Right kidney (tissue), 1 donor: ENCODE measurements around the gene RFX2.

Experiments used
- DNase-seq: peaks from one replicate; pipeline ENCODE4 v3.0.0-alpha.2; 2016

RFX2 gene

GRCh38 chr19:5955636-5955935, 154.7 kb downstream of the RFX2 start:
- DNase-seq = no peak

- DNase-seq = no peak
These were observed 156.0 kb downstream of the RFX2 start for GRCh38 chr19:5954293-5954692.

- DNase-seq = no peak
These were observed 156.6 kb downstream of the RFX2 start for GRCh38 chr19:5953680-5954213.

DNA sequence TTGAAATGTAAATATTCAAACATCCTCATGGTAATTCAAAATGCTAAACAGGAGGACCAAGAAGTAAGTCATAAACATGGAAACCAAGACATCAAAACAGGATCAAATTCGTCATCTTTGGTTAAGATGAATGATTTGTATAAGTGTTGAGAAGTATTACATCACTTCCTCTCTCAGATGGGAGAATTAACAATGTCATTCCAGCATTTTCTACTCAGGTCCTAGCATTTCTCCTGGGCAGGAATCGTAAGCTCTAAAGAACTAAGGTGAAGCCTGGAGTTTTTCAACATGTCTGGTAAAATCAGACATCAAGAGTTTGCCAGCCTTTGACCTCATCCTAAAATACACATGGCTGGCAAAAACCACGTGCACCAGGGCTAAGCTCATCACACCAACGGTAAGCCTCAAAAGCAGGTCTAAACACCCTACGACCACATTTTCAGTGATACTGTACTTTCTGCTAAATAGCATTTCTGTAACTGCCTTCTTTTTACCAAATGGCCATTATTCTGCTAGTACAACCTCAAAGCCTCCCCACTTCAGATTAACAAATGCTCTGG, 157.2 kb downstream of the RFX2 start:
- DNase-seq = no peak

DNA sequence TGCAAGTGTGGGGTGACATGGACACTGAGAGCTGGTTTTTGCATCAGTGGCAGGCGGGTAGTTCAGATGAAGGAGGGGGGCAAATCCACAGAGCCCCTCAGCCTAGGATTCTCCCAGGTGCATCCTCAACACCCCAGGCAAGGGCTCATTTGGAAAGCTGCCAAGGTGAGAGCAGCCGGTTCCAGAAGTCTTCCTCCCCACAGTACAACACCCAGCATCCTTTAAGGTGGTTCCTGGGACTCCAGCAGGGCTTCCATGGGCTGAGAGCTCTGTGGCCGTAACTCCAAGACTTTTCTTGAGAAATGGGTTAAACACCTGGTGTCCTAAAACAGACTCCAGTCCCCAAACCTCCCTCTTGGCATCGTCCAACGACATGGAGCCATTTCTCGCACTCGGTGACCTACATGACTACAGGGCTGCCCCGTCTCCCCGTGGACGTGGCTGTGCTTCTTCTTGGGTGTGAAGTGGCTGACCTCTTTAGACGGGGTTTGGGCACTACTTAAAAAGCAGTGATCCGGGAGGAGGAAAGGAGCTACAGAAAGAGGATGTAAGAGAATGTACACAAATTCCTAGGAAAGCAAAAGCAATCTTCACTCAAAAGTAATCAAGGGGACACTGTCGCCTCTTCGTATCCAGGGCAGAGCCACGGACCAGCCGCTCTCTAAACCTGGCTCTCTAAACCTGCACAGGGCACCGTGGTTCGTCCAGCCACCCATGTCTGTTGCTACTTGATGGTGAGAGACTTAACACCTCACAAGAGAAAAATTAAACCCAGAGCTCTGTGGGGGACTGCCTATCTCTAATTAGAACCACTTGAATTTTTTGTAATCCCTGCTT, 157.9 kb downstream of the RFX2 start:
- no peak for DNase-seq

GRCh38 chr19:5951338-5951861, 158.9 kb downstream of the RFX2 start:
- DNase-seq = peak; percentile 68

DNA sequence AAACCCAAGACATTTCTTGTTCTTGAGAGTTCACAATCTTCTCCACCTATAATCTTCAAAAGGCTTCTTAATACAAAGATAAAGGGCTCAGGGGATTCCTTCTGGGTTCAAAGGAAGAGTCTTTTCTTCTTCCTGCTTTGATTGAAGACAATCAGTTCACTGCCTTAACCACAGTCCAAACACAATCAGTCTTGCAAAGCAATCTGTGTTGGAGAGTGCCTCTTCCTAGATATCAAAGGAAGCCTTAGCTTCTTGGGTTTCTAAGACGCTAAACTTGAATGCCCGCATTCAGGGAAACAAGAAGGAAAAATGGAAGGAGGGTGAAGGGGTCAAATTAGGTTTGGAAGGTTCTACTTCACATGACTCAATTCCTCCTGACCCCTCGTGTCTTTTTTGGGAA, 159.6 kb downstream of the RFX2 start:
- DNase-seq = no peak

DNA sequence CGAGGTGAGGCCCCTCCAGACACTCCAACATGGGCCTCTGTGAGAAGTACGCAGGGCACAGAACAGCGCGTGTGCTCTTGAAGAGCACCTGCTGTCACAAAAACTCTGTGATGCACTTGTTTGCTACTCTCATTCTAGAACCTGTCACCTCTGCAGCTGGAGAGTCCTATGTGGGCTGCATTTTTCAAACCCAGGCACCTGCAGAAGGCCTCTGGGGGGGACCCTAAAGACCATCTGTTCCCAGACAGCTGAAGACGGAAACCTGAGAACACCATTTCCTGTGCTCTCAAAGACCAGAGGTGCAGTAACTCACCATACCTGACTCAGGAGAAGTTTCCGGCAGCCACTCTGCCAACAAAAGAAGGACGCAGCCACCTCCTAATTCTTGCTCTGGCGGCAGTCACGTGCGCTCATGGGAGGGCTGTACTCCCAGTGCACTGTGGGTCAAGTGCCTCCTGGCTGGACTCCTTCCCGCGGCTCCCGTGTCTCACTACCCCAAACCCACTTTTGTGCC, 160.5 kb downstream of the RFX2 start:
- no peak for DNase-seq

- no peak for DNase-seq
These were observed 161.3 kb downstream of the RFX2 start for GRCh38 chr19:5948752-5949564.

DNA sequence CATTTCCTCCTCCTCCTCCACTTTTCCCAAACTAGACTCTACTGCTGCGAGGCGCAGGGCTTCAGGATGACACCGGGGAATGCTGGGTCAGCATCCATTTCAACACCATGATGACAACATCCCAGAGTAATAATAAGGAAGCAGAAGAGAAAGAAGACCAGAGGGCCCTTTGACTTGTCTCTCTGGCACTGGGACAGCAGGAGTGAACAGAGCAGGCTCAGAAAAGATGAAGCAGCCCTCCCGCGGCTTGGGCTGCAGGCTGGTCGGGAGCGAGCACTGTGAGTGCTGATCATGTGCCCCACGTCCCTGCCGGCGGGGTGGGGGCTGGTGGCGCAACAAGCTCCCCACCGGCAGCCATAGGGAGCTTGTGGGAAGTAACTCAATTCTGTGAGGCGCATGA, 162.9 kb downstream of the RFX2 start:
- no peak for DNase-seq

DNA sequence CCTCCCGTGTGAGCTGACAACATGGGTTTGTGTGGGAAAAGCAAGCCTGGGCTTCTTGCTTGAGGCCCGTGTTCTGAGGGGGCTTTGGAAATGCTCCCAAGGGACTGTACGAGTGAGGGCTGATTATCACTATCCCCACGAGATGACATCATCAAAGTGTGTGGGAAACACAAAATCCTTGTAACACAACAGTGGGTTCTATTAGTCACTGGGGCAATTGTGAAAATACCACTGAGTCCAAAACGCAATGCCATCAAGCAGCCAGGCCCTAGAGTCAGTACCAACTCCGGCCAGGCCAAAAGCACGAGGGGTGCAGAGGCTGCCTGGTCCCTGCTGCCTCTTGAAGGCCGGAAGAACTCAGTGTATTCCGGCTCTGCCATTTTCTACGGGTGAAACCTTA, 166.7 kb downstream of the RFX2 start:
- no peak for DNase-seq
